Lower lobe of right lung (tissue), 2 donors: Measurements from ENCODE around the gene DOK7. TPM values are rescaled to one million over a fixed set of nuclear protein-coding genes. Genes with fewer than 3 reads are reported as not detected.
"Not testable (repeated sequence)": the region's sequence is repeated elsewhere in the genome, so short reads cannot be mapped to it uniquely, and the experiment has no call there.

Experiments
- ATAC-seq, 2 donors: fragments of 200-7000 bp; cut with Tn5 transposase; one replicate each; pipeline ENCODE4 v1.9.1; 2020 to 2022; ENCODE audit warnings: mild to moderate bottlenecking in 2 of 2, moderate library complexity in 2 of 2
- DNase-seq: peaks from one replicate; pipeline ENCODE4 v3.0.0-alpha.2; 2020
- H3K27ac ChIP-seq: fragments of 200-600 bp; one replicate; pipeline ENCODE4 v1.8.0; 2022
- H3K27me3 ChIP-seq: fragments of 200-600 bp; one replicate; pipeline ENCODE4 v1.8.0; 2022; ENCODE audit warnings: low read depth
- H3K36me3 ChIP-seq: fragments of 200-600 bp; one replicate; pipeline ENCODE4 v1.8.0; 2022; ENCODE audit warnings: mild to moderate bottlenecking
- H3K4me1 ChIP-seq: fragments of 200-600 bp; one replicate; pipeline ENCODE4 v1.8.0; 2022
- H3K4me3 ChIP-seq: fragments of 200-600 bp; one replicate; pipeline ENCODE4 v1.8.0; 2022; ENCODE audit warnings: mild to moderate bottlenecking
- H3K9me3 ChIP-seq: fragments of 200-600 bp; one replicate; pipeline ENCODE4 v1.8.0; 2022
- intact Hi-C: fragments of 100-400 bp; cut with DNase I; formaldehyde crosslinking; loops from one replicate; pipeline ENCODE4 v1.11.0; 2022
- total RNA-seq: library from RNA; stranded (reverse); fragmentation: NEBNext Ultra II Directional; extraction: Animal tissue kit (Norgen Biotek cat#: 25700); gene quantifications from one replicate; pipeline ENCODE4 v1.2.1, GENCODE V29; 2021
- TF ChIP-seq, protein P1 (sequence below): fragments of 200-600 bp; IDR thresholded peaks from one replicate; pipeline ENCODE4 v1.8.0; 2022; ENCODE audit warnings: antibody characterized with exemption, mild to moderate bottlenecking
- donor health status: DM: no; HTN: yes; CAD: no; lungs with severe emphysema.

Gene DOK7
- total RNA-seq, 1 donor from 2014 or later, result 4.0 TPM

GRCh38 chr4:3449574-3450534 lies 13.3 kb upstream of the DOK7 start:
- DNase-seq, result no peak
- no peak for ATAC-seq
- Histone ChIP-seq H3K9me3 (peaks cover 2% of the 10 kb centered on the region), H3K4me1 (no peaks in the 10 kb centered on the region), H3K36me3 (no peaks in the 10 kb centered on the region), H3K4me3 (no peak overlapping the region), H3K27ac (no peak overlapping the region), H3K27me3 (no peaks in the 10 kb centered on the region)
- intact Hi-C loops, result no loop called here
- TF ChIP-seq, protein P1, sequence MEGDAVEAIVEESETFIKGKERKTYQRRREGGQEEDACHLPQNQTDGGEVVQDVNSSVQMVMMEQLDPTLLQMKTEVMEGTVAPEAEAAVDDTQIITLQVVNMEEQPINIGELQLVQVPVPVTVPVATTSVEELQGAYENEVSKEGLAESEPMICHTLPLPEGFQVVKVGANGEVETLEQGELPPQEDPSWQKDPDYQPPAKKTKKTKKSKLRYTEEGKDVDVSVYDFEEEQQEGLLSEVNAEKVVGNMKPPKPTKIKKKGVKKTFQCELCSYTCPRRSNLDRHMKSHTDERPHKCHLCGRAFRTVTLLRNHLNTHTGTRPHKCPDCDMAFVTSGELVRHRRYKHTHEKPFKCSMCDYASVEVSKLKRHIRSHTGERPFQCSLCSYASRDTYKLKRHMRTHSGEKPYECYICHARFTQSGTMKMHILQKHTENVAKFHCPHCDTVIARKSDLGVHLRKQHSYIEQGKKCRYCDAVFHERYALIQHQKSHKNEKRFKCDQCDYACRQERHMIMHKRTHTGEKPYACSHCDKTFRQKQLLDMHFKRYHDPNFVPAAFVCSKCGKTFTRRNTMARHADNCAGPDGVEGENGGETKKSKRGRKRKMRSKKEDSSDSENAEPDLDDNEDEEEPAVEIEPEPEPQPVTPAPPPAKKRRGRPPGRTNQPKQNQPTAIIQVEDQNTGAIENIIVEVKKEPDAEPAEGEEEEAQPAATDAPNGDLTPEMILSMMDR, result no peak

- Histone ChIP-seq H3K36me3 (no peaks in the 10 kb centered on the region), H3K4me1 (no peaks in the 10 kb centered on the region), H3K27ac (no peak overlapping the region), H3K4me3 (no peak overlapping the region), H3K27me3 (no peaks in the 10 kb centered on the region), H3K9me3 (peaks cover 10% of the 10 kb centered on the region)
- intact Hi-C loops, result no loop called here
- DNase-seq, result no peak
- TF ChIP-seq, protein P1, result no peak
- no peak for ATAC-seq
Observed at GRCh38 chr4:3450643-3451042, 12.5 kb upstream of the DOK7 start.

DNA sequence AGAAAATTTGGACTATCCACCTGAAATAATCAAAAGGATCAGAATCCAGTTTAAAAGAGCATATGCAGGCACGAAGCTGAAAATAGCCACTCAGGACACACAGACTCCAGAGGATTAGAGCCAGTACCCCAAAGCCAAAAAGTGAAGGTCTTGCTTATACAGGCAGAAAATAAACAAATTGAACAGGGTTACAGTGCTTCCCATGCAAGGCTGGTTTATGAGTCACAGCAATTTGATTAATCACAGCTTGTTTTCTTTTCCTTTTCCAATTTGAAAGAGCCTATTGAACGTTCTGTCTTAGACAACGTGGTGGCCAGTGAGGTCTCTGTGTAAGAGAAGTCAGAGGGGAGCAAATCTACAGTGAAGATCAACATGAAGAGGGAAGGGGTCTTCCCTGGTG lies 11.2 kb upstream of the DOK7 start:
- ATAC-seq, result no peak
- H3K27me3 ChIP-seq, result no peaks in the 10 kb centered on the region
- peaks cover 15% of the 10 kb centered on the region for H3K9me3 ChIP-seq
- H3K4me3 ChIP-seq, result no peak overlapping the region
- no peak overlapping the region for H3K27ac ChIP-seq
- no peaks in the 10 kb centered on the region for H3K36me3 ChIP-seq
- TF ChIP-seq, protein P1, result no peak
- intact Hi-C loops, result no loop called here
- H3K4me1 ChIP-seq, result no peaks in the 10 kb centered on the region
- no peak for DNase-seq

DNA sequence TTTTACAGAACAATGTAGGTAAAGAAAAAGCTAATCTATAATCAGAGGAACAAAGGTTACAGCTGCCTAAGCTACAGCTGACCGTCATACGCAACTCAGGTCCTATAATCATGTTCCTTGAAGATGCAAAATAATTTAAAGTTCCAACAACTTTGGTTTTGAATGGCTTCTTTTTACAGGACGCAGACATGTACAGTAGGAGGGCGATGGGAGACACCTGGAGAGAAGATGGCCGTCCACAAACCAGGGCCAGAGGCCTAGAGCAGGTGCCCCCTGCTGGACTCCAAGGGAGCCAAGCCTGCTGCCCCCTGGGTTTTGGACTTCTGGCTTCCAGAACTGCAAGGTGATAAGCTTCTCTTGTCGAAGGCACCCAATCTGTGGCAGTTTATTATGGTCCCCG lies 10.7 kb upstream of the DOK7 start:
- no peaks in the 10 kb centered on the region for H3K27me3 ChIP-seq
- DNase-seq (no peak), ATAC-seq (no peak)
- H3K4me1 ChIP-seq, result no peaks in the 10 kb centered on the region
- intact Hi-C loops, result no loop called here
- no peak overlapping the region for H3K27ac ChIP-seq
- TF ChIP-seq, protein P1, result peak; percentile 28
- no peak overlapping the region for H3K4me3 ChIP-seq
- H3K36me3 ChIP-seq, result no peaks in the 10 kb centered on the region
- H3K9me3 ChIP-seq, result peaks cover 15% of the 10 kb centered on the region

- peaks cover 15% of the 10 kb centered on the region for H3K9me3 ChIP-seq
- H3K36me3 ChIP-seq, ATAC-seq, H3K27me3 ChIP-seq, DNase-seq, H3K27ac ChIP-seq, H3K4me3 ChIP-seq, intact Hi-C loops, H3K4me1 ChIP-seq: not testable (repeated sequence)
Observed at GRCh38 chr4:3455596-3455995, 7.5 kb upstream of the DOK7 start.

DNA sequence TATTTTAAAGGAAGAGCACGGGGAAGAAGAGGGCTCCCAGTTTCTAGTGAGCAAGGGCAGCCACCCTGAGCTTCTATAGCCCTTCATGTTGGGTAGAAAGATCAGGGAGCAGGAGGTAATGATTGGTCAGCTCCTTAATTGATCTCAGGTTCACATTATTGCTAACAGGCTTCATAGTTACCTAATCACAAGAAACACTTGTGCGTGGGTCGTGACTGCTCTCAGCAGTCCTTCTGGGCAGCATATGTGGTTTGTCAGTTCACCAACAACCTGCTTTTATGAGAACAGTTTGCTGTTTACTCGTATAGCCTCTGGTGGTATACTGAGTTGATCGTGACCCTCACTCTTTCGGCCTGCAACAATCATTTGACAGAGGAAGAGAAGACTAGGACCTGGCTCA lies 4.7 kb upstream of the DOK7 start:
- DNase-seq (no peak), ATAC-seq (no peak)
- no peak overlapping the region for H3K4me3 ChIP-seq
- H3K36me3 ChIP-seq, result no peaks in the 10 kb centered on the region
- peaks cover 10% of the 10 kb centered on the region for H3K27me3 ChIP-seq
- H3K9me3 ChIP-seq, result peaks cover 15% of the 10 kb centered on the region
- intact Hi-C loops, result no loop called here
- no peak overlapping the region for H3K27ac ChIP-seq
- peaks cover 4% of the 10 kb centered on the region for H3K4me1 ChIP-seq
- TF ChIP-seq, protein P1, result no peak

GRCh38 chr4:3459156-3459555 lies 4.0 kb upstream of the DOK7 start:
- ATAC-seq, H3K36me3 ChIP-seq, H3K27ac ChIP-seq, H3K4me3 ChIP-seq, DNase-seq, intact Hi-C loops, H3K4me1 ChIP-seq: not testable (repeated sequence)
- H3K27me3 ChIP-seq, result peaks cover 18% of the 10 kb centered on the region
- H3K9me3 ChIP-seq, result peaks cover 15% of the 10 kb centered on the region
